Measurements from ENCODE around the gene EPHA4.

The EPHA4 gene

DNA sequence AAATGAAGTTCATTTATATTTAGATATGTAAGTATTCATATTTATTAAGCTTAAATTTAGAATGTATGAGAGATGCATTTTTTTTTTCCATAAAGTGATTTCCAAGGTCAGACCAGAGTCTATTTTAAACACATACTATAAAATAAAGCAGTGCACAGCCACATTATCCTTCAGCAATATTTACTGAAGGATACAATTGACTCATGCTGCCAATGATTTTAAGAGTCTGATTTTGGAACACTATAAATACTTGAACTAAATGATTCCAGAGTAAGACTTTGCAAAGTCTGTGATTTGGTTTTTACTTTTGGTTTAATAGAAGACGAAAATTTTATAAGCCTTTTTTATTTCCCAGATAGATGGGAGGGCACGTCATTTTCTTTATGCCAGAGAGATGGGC is 107.1 kb downstream of the EPHA4 start:
- DNase-seq, result no peak

DNA sequence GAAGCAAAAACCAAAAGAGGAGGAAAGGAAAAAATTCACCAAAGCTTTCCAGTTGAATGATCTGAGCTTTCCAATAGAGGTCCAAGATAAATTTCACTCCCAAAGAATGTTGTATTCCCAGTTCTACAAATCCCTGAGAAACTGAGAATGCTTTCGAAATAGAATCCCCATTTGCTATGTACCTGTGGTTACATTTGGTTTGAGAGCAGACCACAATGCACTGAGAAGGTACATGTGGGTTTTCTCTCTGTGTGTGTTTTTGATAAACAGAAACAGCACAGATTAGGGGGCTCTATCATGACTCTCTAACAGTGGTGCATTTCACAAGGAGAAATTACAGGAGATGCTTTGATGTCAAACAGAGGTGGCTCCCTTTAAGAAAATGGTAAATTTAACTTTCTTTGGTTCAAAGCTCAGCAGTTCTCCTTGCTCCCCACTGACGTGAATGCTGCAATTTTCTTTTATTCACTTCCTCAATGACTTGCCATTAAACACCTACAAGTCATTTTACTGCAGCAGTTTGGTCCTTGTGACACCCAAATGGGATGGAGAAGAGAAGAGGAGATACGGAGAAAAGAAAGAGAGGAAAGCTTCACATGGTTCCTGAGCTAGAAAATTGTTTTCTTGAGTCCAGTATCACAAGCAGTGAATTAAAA is 108.7 kb downstream of the EPHA4 start:
- DNase-seq, result no peak

DNA sequence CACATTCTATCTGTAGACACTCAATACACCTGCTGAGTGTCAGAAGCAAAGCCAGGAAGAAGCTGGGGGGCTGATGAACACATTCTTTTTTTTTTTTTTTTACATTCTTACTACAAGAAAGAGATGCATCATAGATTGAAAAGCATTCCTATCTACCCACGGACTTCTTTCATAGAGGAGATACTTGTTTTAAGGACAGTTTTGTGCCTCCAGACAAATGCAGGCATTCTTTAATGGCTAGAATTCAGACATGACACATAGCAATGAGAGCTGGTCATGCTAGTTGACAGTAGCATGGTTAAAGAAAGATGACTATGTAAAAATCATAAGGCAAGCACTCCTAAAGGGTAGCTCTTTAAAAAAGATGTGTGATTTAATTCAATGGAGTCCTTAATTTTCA is 110.2 kb downstream of the EPHA4 start:
- DNase-seq, result no peak

DNA sequence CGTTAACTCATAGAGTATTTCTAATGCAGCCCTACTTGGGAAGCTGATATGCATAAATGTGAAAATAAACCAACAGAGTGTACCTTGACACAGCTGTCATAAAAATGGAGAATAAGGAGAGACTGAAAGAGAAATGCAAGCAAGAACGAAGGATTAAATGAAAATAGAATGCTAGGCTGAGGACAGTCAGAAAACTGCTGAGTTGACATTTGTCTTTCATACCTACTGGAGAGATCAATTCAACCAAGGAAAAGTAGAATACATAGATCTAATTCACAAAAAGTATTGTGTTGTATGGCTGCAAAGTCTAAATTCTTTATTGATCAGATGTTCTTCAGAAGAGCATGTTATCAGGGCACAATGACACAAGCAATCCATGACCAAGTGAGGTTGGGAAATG is 112.0 kb downstream of the EPHA4 start:
- DNase-seq, result no peak

DNA sequence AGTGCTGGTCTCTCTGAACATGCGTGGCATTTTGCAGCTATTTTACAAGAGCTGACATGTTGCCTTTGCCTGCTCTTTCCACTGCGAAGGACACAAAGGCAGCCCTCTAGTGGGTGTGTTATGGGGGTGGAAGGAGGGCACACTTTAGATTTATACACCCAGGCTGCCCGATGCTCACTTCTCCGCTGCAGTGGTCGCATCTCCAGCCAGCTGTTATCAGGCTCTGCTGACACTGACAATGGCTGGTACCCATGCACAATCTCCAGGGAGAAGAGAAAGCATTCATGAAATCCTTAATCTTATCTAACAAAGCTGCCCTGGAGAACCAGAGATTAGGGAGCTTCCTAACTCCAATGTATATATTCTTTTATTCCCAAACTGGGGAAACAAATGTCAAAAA is 113.5 kb downstream of the EPHA4 start:
- DNase-seq, result no peak

DNA sequence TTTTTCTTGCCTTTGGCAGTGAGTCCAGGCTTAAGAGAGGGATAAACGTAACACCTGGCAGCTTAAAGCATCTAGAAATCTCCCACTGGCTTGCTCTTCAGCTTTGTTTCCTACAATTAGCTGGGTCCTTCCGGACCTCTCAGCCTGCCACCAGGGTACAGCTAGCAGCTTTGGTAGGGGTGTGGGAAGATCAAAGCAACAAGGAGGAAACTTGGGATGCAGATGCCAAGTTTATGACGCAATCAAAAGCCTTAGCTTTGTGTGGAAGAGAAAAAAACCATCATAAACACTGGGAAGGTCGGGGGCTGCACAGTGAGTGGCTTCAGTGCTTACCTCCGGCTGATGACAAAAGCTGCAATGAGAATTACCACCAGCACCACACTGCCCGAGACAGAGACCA is 116.9 kb downstream of the EPHA4 start:
- no peak for DNase-seq

DNA sequence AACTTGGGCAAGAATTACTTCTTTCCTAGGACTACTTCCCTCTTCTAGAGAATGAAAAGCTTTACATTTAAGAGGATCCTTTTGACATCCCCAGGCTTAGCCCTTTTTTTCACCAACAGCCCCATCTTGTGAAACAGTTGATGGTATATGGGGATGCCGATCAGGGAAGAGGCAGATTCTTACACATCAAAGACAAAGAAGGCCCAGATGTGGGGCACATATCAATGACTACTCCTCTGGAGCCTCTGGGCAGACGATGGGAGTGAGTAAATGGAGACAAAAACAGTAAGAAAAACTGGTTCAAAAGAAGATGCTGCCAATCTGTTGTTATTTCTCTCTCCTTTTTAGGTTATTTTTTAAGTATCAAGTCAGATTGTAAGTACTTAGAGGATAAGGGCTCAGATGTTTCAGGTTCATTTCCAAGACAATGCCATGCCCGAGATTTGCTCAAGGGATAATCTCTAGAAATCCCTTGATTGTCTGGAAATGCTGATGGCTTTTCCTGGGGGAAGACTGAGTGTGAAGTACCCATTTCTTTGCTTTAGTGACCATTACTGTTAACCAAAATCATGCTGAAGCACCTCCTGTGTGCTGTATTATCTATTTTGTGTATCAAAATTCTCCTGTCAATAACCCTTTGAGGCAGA is 117.5 kb downstream of the EPHA4 start:
- no peak for DNase-seq

DNA sequence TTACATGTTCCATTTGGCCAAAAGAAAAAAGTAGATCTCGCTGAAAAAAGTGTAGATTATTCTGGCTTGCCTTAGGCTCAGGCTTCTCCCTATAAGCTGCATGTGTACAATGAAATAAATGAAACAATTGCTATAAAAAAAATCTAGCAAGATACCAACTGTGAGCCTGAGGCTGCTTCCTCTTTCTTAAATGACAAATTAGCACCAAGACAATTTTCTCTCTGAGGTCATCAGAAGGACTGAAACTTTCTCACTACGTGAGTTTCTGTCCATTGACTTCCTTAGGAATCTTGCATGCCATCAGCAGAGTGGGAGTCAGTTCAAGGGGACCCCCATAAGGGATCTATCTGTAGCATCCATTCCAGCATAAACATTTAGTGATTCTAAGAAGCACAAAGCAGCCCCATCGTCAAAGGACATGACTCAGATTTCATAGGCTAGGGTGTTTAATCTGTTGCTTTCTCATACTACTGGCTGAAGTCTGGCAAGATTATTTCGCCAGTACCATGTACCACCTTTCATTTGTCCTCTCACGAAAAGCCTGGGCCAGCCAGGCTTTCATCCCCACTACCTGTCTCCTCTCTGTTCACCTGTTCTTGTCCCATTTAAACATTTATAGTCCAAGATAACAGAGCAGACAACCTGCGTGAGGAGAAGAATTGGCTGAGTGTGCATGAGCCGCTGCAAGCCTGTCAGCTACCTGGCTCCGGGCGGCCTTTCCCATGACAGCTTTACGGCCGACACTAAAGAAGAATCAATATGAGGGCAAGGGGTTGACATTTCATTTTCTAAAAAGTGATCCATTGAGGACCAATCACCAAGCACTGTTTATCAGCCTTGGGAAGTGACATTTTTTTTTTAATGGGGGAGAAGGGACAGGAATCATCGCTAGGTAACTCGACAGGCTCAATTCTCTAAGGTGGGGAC is 120.0 kb downstream of the EPHA4 start:
- DNase-seq, result no peak

DNA sequence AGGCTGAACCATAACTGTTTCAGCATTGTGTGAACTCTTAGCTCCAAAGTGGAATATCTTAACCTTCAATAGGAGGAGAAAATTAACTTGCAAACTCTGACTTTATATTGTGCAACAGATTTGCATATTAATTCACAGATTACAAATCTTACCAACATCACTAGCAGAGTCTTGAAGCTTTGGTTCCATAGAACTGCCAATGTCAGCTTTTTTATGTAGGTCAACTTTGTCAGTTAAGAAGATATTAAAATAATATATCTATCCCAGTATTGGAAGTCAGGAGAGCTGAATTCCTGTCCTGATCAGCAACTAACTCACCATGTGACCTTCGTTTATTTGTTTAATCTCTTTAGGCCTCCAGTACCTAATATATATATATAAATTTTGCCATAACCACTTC is 121.8 kb downstream of the EPHA4 start:
- no peak for DNase-seq

DNA sequence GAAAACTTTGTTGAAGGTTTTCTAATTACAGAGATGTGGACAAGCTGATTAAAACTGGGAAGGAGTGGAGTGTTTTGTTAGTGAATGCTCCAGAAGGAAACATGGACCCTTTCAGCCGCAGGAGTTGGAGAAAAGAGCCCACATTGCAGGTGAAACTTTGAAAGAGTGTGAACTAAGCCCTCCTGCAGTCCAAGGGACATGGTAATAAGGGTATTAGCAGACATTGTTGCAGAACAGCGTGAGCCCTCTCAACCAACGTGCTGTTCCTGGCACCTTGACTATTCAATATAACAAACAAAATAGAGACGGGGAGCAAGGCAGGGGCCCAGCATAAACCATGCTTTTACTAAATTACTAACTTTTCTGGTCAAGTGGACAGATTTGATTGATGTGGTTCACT is 122.7 kb downstream of the EPHA4 start:
- DNase-seq, result no peak

DNA sequence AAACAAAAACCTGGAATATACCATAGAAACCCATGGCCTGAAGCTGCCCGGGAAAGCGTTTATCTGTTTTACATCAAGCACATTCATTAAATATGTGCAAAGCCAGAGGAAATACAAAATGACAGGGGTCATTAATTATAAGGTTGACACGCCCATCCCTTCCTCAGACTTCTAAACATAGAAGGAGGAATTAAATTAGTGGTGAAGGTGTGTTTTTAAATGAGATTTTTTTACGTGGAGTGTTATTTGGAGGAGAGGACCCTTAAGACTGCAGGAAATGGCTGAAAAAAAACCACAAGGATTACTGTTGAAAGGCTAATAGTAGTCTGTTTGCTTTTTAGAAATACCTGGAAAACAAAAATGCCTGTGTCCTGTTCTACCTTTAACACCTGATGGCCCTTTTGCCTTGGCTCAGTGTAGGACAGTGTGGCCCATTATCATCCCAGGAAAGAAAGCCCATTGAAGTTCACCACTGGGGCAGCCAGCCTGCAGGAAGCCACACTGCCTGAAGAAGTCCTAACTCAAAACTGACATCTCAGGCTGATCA is 123.2 kb downstream of the EPHA4 start:
- no peak for DNase-seq

DNA sequence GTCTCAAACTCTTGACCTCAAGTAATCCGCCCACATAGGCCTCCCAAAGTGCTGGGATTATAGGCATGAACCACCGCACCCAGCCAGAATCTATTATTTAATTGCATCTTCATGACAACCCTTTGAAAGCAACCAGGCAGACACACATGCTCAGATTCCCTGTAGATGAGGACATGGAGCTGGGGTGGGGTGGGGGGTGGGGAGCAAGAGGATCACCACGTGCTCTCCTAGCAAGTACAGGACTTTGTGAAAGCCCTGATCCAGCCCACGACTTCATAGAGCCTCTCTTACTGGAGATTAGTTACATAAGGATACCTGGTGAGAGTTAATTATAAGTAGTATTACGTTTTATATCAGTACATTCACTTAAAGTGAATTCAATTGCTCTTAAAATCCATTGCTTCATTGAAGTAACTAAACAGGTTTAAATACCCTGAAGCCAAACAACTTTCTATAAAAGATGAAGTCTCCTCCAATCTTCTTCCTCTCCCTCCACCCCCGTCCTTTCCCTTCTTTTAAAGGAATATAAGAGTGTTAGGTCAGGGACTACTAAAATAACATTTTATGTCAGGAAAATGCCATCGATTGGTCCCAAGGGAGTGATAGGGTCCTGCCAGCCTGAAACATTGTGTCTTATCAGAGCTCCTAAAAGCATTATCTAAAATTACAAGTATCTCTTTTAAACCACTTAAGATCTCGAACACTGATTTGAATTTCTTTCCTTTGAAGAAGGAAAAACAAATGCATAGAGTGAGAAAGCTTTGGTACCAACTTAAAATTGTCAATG is 123.9 kb downstream of the EPHA4 start:
- no peak for DNase-seq

DNA sequence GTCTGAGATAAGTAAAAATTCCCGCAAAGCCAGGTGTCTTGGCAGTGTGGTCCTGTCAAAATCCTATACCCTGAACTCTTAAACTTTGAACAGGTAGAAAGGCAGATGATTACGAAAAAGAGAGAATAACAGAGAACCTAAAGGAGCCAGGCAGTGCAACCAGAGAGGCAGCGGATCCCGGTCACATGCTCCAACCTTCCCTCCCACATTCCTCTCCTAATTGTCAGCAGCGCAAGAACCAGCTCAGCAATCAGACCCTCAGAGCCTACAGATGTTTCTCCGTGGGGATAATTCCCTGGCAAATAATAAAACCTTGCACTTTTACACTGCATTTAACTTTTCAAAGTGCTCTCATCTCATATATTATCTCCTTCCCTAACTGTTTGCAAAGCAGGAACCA is 124.8 kb downstream of the EPHA4 start:
- no peak for DNase-seq

DNA sequence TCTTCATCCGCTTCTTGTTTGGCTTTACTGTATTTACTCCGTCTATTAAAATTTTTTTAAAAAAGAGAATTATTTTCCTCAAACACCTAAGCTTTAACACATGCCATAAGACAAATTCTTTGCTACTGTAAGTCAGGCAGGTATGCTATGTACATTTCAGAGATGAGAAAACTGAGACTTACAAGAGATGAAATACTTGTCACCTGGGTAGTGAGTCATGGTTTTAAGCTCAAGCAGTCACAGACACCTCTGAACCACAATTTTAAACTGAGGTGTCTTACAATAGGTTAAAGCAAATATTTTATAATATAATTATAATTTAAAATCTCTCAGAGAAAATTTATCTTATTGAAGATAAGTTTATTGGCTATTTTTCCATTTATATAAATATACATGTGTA is 126.0 kb downstream of the EPHA4 start:
- no peak for DNase-seq

DNA sequence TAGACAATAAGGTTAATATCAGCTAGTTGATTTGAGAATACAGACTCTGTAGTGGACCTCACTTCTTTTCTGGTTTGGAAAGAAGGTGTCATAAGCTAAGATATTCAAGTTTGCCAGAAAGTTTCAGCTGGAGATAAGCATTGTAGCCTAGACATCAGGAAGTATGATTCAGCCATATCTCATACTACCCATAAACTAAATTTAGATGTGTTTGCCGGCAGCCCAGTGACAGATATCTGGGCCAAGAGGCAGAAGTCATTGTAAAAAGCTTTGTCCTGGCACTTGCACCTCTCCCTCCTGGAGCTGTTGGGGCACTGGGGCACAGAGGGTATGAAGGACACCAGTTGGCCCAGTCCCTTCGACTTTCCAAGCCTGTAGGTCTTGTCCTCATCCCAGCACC is 128.0 kb downstream of the EPHA4 start:
- DNase-seq, result no peak

DNA sequence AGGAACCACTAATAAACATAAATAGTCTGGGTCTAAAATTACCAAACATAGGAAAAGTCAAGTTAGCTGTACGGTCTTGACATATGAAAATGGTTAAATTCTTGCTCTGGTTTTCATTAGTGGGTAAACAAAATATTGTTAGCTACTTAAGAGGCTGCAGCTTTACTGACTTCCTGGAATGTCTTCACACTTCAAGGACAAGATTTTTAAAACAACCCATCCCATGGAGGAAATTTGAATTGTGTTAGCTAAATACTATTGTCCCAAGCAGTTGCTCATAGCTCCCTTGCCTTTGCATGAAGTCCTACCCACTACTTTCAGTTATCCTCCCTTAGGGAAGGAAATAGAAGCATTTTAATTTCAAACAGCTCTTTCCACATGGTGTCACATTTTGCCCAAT is 128.5 kb downstream of the EPHA4 start:
- no peak for DNase-seq

DNA sequence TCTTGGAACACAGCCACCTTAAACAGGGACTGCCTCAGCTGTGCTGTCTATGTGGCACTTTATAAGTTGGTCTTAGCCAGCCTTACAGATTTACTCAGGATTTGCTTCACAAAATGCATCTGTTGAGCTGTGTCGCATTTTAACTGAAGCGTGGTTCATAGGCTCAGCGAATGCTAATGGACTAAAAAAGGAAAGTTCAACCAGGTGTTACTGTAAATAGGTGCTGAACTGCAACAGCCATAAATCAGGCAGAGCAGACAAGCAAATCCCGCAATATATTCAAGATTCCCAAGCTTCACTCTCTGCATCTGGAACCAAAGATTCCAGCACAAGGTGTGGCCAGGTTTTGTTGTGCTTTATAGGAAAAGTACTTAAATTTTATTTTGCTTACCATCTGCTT is 130.0 kb downstream of the EPHA4 start:
- DNase-seq, result no peak

DNA sequence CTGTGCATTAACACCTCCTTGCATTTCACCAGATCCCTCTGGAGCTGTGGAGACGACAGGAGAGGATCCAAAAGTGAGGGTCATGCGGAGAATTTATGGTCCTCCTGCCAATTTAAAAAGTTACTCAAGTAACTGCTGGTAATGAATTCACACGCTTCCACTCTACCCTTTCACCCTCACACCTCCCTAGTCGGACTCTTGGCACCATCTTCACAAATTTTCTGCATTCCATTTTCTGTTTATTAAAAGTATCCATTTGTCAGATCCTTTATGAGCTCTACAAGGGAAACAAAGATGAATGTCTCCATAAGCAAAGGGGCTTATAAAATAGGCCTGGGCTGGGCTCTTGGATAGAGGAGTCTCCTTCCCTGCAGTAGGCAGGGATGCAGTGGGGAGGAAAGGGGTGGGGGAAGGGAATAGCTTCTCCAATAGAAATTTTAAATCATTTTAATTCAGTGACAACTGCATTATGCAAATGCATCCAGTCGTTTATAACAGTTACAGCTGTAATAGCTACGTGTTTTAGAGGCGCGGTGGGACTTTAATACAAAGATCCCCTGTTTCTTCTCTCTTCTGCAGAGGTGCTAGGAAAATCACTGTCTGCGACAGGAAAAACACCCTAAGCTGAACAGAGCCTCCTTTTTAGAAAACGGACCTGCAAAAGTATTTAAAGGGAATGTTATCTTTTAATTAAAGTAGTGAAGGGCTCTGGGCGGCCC is 132.2 kb downstream of the EPHA4 start:
- DNase-seq, result no peak

DNA sequence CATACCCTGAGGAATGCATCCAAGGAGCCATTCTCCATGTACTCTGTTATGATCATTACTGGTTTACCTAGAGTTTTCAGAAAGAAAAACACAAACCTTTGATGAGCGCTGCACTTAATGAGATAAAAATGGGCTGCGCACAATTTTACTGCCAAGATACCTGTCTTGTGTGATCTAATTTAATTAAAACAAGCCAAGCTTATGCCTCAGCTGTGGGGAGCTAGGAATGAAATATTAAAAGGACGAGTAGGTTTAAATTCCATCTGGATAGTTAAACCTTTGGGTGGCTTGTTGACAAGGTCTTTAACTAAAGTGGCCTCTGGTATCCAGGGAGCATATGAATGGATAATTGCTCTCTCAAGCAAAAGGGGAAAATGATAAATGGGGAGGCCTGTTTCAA is 135.0 kb downstream of the EPHA4 start:
- peak; percentile 50 for DNase-seq

DNA sequence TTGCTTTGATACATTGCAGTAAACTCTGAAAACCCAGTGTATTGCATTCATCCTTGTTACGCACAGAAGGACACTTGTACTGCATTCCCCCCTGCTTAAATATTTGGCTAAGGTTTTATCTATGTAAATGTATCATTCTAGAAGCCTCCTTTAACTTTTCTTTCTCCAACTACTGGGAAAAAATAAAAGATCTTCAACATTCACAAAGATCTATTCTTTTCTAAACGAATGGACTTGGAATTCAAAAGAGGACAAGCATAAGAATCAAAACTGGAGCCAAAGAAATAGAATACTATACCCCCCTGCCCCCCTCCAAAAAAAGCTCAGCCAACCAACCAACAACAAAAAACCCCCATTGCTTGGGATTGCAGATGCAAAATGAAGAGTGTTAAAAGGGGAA is 136.9 kb downstream of the EPHA4 start:
- DNase-seq, result no peak

DNA sequence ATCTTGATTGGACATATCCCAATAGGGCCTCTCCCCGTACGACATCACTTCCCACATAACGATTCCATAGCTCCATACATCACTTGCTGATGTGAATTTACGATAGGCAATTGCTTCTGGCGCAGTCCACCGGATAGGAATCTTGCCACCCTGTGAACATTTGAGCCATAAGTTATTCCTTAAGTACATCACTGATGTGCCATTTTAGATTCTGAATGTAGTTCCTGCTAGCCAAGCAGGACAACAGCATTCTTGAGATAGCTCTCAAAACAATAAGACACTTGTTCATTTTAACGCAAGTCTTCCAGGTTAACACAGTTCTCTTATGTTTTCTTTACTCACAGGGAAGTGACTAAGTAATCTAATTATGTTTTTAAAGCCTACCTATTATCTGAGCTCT is 138.0 kb downstream of the EPHA4 start:
- DNase-seq, result no peak

DNA sequence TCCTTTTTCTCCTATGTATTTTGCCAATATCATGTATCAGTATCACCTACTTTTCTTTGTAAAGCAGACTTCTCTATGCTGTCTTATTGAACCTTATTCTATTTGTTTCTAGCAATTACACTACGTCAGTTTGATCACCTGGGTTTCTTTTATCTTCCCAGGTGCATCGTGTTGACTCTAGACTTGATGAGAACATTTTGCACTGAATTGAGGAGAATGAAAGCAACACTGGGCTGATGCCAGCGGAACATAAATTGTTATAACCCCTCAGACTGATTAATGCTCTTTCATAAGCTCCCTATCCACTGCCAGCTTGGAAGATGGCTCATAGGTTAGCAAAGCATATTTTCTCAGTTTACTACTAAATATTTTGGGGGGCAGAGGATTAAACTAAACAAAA is 140.6 kb downstream of the EPHA4 start:
- no peak for DNase-seq
